GM10248 (cell line): ENCODE data around the gene PLCB4.

ENCODE experiments used
- CTCF ChIA-PET: fragments of 300-600 bp; sonication (Branson Sonifier 250); formaldehyde crosslinking; extraction: SDS; loops from one replicate; lab custom pipeline; 2021; ENCODE audit warnings: antibody characterized with exemption; lab: Yijun Ruan, JAX
- POLR2A ChIA-PET: fragments of 350-650 bp; sonication (Branson Sonifier 250); formaldehyde crosslinking; extraction: SDS; loops from one replicate; lab custom pipeline; 2020; ENCODE audit warnings: antibody characterized with exemption; lab: Yijun Ruan, JAX
- DNase-seq: peaks from one replicate; pipeline ENCODE4 v3.0.0; 2012; ENCODE audit errors: extremely low spot score
- CTCF ChIP-seq: IDR thresholded peaks from 2 replicates; pipeline ENCODE4 v1.5.1; 2012; ENCODE audit warnings: mild to moderate bottlenecking, low read depth; ENCODE audit errors: extremely low read depth, missing control alignments, control extremely low read depth

PLCB4 gene

GRCh38 chr20:9177278-9177677 is 108.4 kb downstream of the PLCB4 start:
- POLR2A ChIA-PET = no interaction called here
- CTCF ChIA-PET = no interaction called here
- no peak for TF ChIP-seq CTCF
- no peak for DNase-seq

DNA sequence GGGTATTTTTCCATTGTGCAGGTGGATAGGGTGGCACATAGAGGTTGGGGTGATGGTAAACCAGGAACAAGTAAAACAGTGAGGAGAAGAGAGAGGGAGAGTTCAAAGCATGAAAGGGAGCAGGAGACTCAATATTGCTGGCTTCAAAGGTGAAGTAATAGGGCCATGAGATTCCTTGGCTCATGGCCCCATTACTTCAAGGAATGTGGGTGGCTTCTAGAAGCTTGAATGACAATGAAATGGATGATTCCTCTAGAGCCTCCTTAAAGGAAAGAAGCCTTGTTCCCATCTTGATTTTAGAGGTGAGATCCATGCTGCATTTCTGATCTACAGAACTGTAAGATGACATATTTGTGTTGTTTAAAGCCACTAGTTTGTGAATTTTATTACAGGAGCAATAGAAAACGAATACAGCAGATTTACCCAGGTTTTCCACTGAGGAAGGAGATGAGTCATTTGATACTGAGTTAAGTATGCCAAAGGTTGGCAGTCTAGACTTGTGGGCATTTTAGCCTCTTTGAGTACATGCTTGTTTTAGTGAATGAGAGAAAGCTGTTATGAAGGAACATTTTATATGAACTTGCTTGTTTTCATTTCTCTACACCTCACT is 110.4 kb downstream of the PLCB4 start:
- DNase-seq = no peak
- no peak for TF ChIP-seq CTCF
- ChIA-PET CTCF (no interaction called here), POLR2A (no interaction called here)

- POLR2A ChIA-PET = no interaction called here
- CTCF ChIA-PET = no interaction called here
- TF ChIP-seq CTCF = no peak
- no peak for DNase-seq
Observed at GRCh38 chr20:9179867-9180266, 111.0 kb downstream of the PLCB4 start.

DNA sequence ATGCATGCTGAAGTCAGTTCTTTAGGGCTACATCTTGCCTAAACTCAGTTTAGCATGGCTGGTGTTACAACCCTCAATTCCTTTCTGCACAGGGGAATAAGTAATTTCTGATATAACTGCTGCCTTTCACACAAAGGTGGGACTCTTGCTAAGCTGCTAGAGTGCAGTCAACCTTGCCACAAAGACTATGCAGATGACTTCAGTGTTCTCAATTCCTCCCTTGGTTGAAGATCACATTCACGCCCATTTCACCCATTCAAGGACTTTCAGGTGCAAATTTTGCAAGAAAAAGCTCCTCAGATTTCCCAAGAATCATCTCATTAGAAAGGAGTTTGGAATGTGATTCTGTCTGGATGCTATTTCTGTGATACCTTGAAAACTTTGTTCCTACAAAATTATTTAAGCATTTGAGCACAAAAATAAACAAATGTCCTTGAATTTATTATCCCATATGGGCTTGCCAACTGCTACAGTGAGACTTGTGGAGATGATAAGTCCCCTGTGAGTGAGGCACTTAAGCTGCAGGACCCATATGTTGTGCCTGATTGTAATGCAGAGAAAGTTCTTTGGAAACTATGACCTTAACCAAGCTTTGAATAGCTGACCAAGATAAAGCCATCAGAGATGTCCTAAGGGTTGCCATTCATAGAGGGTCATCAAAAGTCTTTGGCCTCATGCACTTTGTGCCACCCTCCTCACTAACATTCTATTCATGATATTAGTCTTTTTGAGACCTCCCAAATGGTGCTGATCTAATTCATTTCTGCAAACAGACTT is 111.8 kb downstream of the PLCB4 start:
- ChIA-PET POLR2A (no interaction called here), CTCF (interaction anchor here (1.0 kb wide), 1 partner anchor 11 kb away, joined by 3 read pairs; no protein-coding TSS in a partner anchor)
- no peak for DNase-seq
- TF ChIP-seq CTCF = no peak

DNA sequence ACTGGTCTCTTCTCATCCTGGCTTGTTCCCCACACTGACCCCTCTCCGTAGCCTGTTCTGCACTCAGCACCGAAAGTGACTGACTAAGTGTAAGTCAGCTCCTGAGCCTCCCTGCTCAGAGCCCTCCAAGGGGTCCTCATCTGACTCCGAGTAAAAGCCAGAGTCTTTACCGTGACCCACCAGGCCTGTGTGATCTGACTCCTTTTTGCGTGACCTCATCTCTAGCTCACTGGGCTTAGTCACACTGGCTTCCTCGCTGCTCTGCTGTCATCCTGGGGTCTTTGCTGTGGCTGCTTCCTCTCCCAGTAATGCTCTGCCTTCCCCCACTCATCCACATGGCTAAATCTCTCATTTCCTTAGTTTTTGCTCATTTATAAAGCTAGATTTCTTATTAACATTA is 116.6 kb downstream of the PLCB4 start:
- no peak for DNase-seq
- ChIA-PET POLR2A (no interaction called here), CTCF (interaction anchor here (2.2 kb wide), 1 partner anchor 11 kb away, joined by 7 read pairs; no protein-coding TSS in a partner anchor)
- no peak for TF ChIP-seq CTCF

GRCh38 chr20:9186396-9186795 is 117.5 kb downstream of the PLCB4 start:
- ChIA-PET CTCF (no interaction called here), POLR2A (no interaction called here)
- DNase-seq = no peak
- no peak for TF ChIP-seq CTCF
